HG03354 (cell line): ENCODE measurements around the gene CYTH1.
A peak's percentile ranks its signal among the peaks of the same experiment; 100 is the strongest.

ENCODE experiments used
- ATAC-seq: cut with Tn5 transposase; IDR thresholded peaks from one replicate; pipeline ENCODE4 v1.9.1; 2021; ENCODE audit warnings: mild to moderate bottlenecking; ENCODE audit not compliant: unreplicated experiment, poor library complexity, severe bottlenecking

Gene CYTH1

GRCh38 chr17:78781893-78782304 lies at the start of gene CYTH1:
Gene CYTH1 (minus strand): TSS chr17:78782273. CDS start chr17:78782223, 50 bp downstream.
- ATAC-seq: peak; percentile 26

- no peak for ATAC-seq
These were observed 47.4 kb upstream of the CYTH1 start for GRCh38 chr17:78829477-78829876.

GRCh38 chr17:78828470-78829185 lies 46.6 kb upstream of the CYTH1 start:
- ATAC-seq: no peak

- no peak for ATAC-seq
These were observed 44.9 kb upstream of the CYTH1 start for GRCh38 chr17:78826836-78827509.

GRCh38 chr17:78826421-78826820 lies 44.3 kb upstream of the CYTH1 start:
- ATAC-seq: no peak

- ATAC-seq: no peak
These were observed 43.6 kb upstream of the CYTH1 start for GRCh38 chr17:78825696-78826095.

- ATAC-seq: no peak
These were observed 42.2 kb upstream of the CYTH1 start for GRCh38 chr17:78824240-78824639.

GRCh38 chr17:78823282-78824046 lies 41.4 kb upstream of the CYTH1 start:
- ATAC-seq: no peak

- no peak for ATAC-seq
These were observed 40.5 kb upstream of the CYTH1 start for GRCh38 chr17:78822552-78822951.

GRCh38 chr17:78821961-78822360 lies 39.9 kb upstream of the CYTH1 start:
- ATAC-seq: no peak

GRCh38 chr17:78820841-78821240 lies 38.8 kb upstream of the CYTH1 start:
- no peak for ATAC-seq

- ATAC-seq: no peak
These were observed 38.0 kb upstream of the CYTH1 start for GRCh38 chr17:78819806-78820792.

- ATAC-seq: no peak
These were observed 37.3 kb upstream of the CYTH1 start for GRCh38 chr17:78819402-78819801.

GRCh38 chr17:78818932-78819331 lies 36.9 kb upstream of the CYTH1 start:
- no peak for ATAC-seq

GRCh38 chr17:78818152-78818846 lies 36.2 kb upstream of the CYTH1 start:
- ATAC-seq: no peak

- no peak for ATAC-seq
These were observed 35.0 kb upstream of the CYTH1 start for GRCh38 chr17:78817123-78817522.

- ATAC-seq: no peak
These were observed 33.6 kb upstream of the CYTH1 start for GRCh38 chr17:78815696-78816095.

GRCh38 chr17:78812855-78813254 lies 30.8 kb upstream of the CYTH1 start:
- no peak for ATAC-seq

GRCh38 chr17:78808163-78808562 lies 26.1 kb upstream of the CYTH1 start:
- ATAC-seq: no peak
